Panc1 (cell line): Measurements from ENCODE around the gene HIGD2A. TPM values are rescaled to one million over a fixed set of nuclear protein-coding genes. Genes with fewer than 3 reads are reported as not detected.

ENCODE experiments used
- ATAC-seq: fragments of 200-7000 bp; cut with Tn5 transposase; 2 replicates; pipeline ENCODE4 v1.9.1; 2020; ENCODE audit warnings: mild to moderate bottlenecking, moderate library complexity
- BruUV-seq: library from RNA; stranded (reverse); fragments of 400-500 nt; replicated peaks from 2 replicates; lab custom pipeline; 2021; lab: Mats Ljungman, UMichigan
- CTCF ChIA-PET: fragments of 300-600 bp; sonication (Branson Sonifier 250); formaldehyde crosslinking; loops from one replicate; lab custom pipeline; 2022; ENCODE audit warnings: antibody characterized with exemption; lab: Charles Lee
- POLR2A ChIA-PET: fragments of 300-600 bp; sonication (Branson Sonifier 250); formaldehyde crosslinking; loops from one replicate; lab custom pipeline; 2022; ENCODE audit warnings: antibody characterized with exemption; lab: Charles Lee
- DNase-seq: peaks from one replicate; pipeline ENCODE4 v3.0.0-alpha.2; 2010; ENCODE audit warnings: low read depth, low spot score
- H3K27ac ChIP-seq: 2 replicates; pipeline ENCODE4 v1.5.1; 2011; ENCODE audit warnings: mild to moderate bottlenecking, low read length, inconsistent platforms
- H3K27me3 ChIP-seq: fragments of 200-500 bp; sonication (Bioruptor generic); 2 replicates; pipeline ENCODE4 v1.6.0; 2014; ENCODE audit warnings: low read length, inconsistent platforms; ENCODE audit not compliant: control insufficient read depth, insufficient read depth
- H3K36me3 ChIP-seq: fragments of 200-500 bp; sonication (Bioruptor generic); 2 replicates; pipeline ENCODE4 v1.5.1; 2014; ENCODE audit warnings: inconsistent platforms, mild to moderate bottlenecking, low read length, moderate library complexity; ENCODE audit not compliant: control insufficient read depth, insufficient read depth
- H3K4me1 ChIP-seq: 2 replicates; pipeline ENCODE4 v1.5.1; 2011; ENCODE audit warnings: inconsistent platforms, mild to moderate bottlenecking, low read length, moderate library complexity; ENCODE audit not compliant: control insufficient read depth, insufficient read depth
- H3K4me3 ChIP-seq, 2 experiments: 2 replicates each; pipeline ENCODE4 v1.5.1; 2011 to 2012; ENCODE audit warnings: low read depth in 2 of 2, low read length in 2 of 2, mild to moderate bottlenecking in 2 of 2, inconsistent platforms in 1 of 2, moderate library complexity in 1 of 2
- H3K9me3 ChIP-seq: fragments of 200-500 bp; sonication (Bioruptor generic); 2 replicates; pipeline ENCODE4 v1.5.1; 2014; ENCODE audit warnings: low read depth, mild to moderate bottlenecking, inconsistent platforms, low read length, moderate library complexity; ENCODE audit not compliant: control insufficient read depth, insufficient read depth
- CTCF ChIP-seq: fragments of 450-650 bp; IDR thresholded peaks from 2 replicates; pipeline ENCODE4 v1.5.1; 2017; ENCODE audit warnings: mild to moderate bottlenecking
- POLR2AphosphoS5 ChIP-seq: IDR thresholded peaks from 2 replicates; pipeline ENCODE4 v1.6.1; 2012; ENCODE audit warnings: mild to moderate bottlenecking, low read depth, low read length, moderate library complexity
- REST ChIP-seq, 2 experiments: IDR thresholded peaks; 2 replicates each; pipeline ENCODE4 v1.6.1; 2011 to 2012; ENCODE audit warnings: low read depth in 2 of 2, control low read depth in 1 of 2, low read length in 1 of 2, mild to moderate bottlenecking in 1 of 2, moderate library complexity in 1 of 2; ENCODE audit not compliant: insufficient read depth in 1 of 2
- SIN3A ChIP-seq: IDR thresholded peaks from 2 replicates; pipeline ENCODE4 v1.6.1; 2012; ENCODE audit warnings: low read depth, mild to moderate bottlenecking, low read length, moderate library complexity, borderline replicate concordance; ENCODE audit not compliant: insufficient read depth
- TCF7L2 ChIP-seq: IDR thresholded peaks from 2 replicates; pipeline ENCODE4 v1.6.1; 2011; ENCODE audit warnings: mild to moderate bottlenecking, low read depth, low read length, inconsistent platforms
- in situ Hi-C: cut with HindIII; loops from 2 replicates; pipeline ENCODE4 v1.10.0; 2016; ENCODE audit warnings: low sequenced_read_pairs, low pct_unique_long_range_greater_than_20kb
- intact Hi-C: fragments of 100-400 bp; cut with micrococcal nuclease; formaldehyde crosslinking; loops from one replicate; pipeline ENCODE4 v1.10.0; 2022; ENCODE audit not compliant: unreplicated experiment
- total RNA-seq: library from RNA; stranded (reverse); gene quantifications from one replicate; pipeline ENCODE4 v1.2.1, GENCODE V29; 2021; ENCODE audit not compliant: unreplicated experiment

Gene HIGD2A
- total RNA-seq, 1 experiment from 2014 or later, result 162 TPM

GRCh38 chr5:176381423-176381822, 7.1 kb upstream of the HIGD2A start:
- TF ChIP-seq TCF7L2 (no peak), REST (IDR thresholded peaks at IDR 0.05; ENCODE audit: insufficient read depth in 1 of 2, low read depth in 2 of 2, low read length in 1 of 2) (no peak), POLR2AphosphoS5 (no peak), CTCF (no peak), SIN3A (no peak)
- in situ Hi-C loops, result no loop called here
- ATAC-seq (no peak), DNase-seq (no peak)
- H3K27me3 ChIP-seq, result no peaks in the 10 kb centered on the region
- H3K9me3 ChIP-seq, result no peaks in the 10 kb centered on the region
- H3K4me1 ChIP-seq, result peaks cover 8% of the 10 kb centered on the region
- H3K4me3 ChIP-seq, result no peak overlapping the region
- POLR2A ChIA-PET, result no interaction called here
- BruUV-seq, result no TSS peak
- no peak overlapping the region for H3K27ac ChIP-seq
- CTCF ChIA-PET, result interaction anchor here (0.6 kb wide), 1 partner anchor 654 kb away, joined by 3 read pairs; no protein-coding TSS in a partner anchor
- peaks cover 26% of the 10 kb centered on the region for H3K36me3 ChIP-seq
- intact Hi-C loops, result no loop called here

- in situ Hi-C loops, result no loop called here
- POLR2A ChIA-PET, result interaction anchor here (0.5 kb wide), 1 partner anchor 76 kb away, joined by 7 read pairs; no protein-coding TSS in a partner anchor
- ATAC-seq, result peak; percentile 42
- peaks cover 26% of the 10 kb centered on the region for H3K36me3 ChIP-seq
- H3K9me3 ChIP-seq, result no peaks in the 10 kb centered on the region
- no peak overlapping the region for H3K27ac ChIP-seq
- H3K4me1 ChIP-seq, result peaks cover 14% of the 10 kb centered on the region
- no peak overlapping the region for H3K4me3 ChIP-seq
- TF ChIP-seq SIN3A (no peak), CTCF (no peak), POLR2AphosphoS5 (no peak), REST (IDR thresholded peaks at IDR 0.05; ENCODE audit: insufficient read depth in 1 of 2, low read depth in 2 of 2, low read length in 1 of 2) (no peak), TCF7L2 (no peak)
- DNase-seq, result no peak
- H3K27me3 ChIP-seq, result no peaks in the 10 kb centered on the region
- no TSS peak for BruUV-seq
- intact Hi-C loops, result no loop called here
- CTCF ChIA-PET, result no interaction called here
Measured at GRCh38 chr5:176381979-176382378, 6.6 kb upstream of the HIGD2A start.
